NB4 (cell line): ENCODE measurements around the gene MICU1.
"Not testable (repeated sequence)": the region's sequence is repeated elsewhere in the genome, so short reads cannot be mapped to it uniquely, and the experiment has no call there.

Source experiments
- DNase-seq: peaks from one replicate; pipeline ENCODE4 v3.0.0; 2010; ENCODE audit warnings: low read depth
- H3K4me3 ChIP-seq: one replicate; pipeline ENCODE4 v1.5.1; 2011; ENCODE audit warnings: mild to moderate bottlenecking, low read depth, low read length, moderate library complexity
- MYC ChIP-seq: IDR thresholded peaks from 2 replicates; pipeline ENCODE4 v1.6.1; 2011; ENCODE audit warnings: low read depth, low read length
- POLR2A ChIP-seq: IDR thresholded peaks from 2 replicates; pipeline ENCODE4 v1.6.1; 2011; ENCODE audit warnings: mild to moderate bottlenecking; ENCODE audit not compliant: insufficient read length; ENCODE audit errors: extremely low read depth
- TF ChIP-seq, protein P1 (sequence below): IDR thresholded peaks from one replicate; pipeline ENCODE4 v1.5.1; 2012; ENCODE audit warnings: low read depth, low read length
- TF ChIP-seq, protein P2 (sequence below): IDR thresholded peaks from 2 replicates; pipeline ENCODE4 v1.6.1; 2011; ENCODE audit warnings: low read depth, low read length

MICU1 gene

DNA sequence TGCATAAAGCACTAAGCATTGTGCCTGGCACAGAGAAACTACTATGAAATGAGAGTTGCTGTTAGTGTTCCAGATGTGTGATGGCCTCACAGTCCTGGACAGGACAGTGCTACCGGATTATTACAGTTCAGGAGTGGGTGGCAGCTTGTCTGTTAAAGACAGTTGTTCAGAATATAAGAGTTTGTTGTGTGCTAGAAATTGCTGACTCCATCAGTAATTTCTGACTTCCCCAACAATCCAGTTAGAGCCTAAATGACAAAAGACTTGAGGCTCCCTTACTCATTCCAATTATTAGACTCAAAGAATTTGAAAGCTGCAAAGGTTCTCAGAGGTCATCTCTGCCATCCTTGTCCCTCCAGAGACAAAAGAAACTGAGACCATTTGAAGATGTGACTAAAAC, 236.9 kb downstream of the MICU1 start:
- no peak for TF ChIP-seq POLR2A
- TF ChIP-seq, protein P1, sequence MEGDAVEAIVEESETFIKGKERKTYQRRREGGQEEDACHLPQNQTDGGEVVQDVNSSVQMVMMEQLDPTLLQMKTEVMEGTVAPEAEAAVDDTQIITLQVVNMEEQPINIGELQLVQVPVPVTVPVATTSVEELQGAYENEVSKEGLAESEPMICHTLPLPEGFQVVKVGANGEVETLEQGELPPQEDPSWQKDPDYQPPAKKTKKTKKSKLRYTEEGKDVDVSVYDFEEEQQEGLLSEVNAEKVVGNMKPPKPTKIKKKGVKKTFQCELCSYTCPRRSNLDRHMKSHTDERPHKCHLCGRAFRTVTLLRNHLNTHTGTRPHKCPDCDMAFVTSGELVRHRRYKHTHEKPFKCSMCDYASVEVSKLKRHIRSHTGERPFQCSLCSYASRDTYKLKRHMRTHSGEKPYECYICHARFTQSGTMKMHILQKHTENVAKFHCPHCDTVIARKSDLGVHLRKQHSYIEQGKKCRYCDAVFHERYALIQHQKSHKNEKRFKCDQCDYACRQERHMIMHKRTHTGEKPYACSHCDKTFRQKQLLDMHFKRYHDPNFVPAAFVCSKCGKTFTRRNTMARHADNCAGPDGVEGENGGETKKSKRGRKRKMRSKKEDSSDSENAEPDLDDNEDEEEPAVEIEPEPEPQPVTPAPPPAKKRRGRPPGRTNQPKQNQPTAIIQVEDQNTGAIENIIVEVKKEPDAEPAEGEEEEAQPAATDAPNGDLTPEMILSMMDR, result no peak
- TF ChIP-seq, protein P2, sequence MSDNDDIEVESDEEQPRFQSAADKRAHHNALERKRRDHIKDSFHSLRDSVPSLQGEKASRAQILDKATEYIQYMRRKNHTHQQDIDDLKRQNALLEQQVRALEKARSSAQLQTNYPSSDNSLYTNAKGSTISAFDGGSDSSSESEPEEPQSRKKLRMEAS, result no peak
- TF ChIP-seq MYC, result no peak
- DNase-seq, result no peak
- H3K4me3 ChIP-seq, result no peak overlapping the region

DNA sequence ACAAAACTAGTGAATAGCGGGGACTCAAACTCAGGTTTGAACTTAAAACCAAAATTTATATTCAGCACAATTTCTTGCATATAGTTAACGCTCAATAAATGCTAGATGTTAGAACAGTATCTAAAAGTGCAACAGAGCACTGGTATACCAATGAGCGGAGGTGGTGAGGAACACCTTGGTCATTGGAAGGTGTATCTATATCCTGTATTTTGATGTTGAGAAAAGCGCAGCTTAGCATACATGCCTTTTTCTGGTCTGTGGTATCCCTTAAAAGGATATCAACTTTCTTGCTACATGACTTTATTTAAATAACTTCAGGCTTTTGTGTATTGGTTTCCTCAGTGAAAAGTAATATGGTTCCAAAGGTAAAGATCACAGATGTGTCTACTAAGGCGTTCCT, 237.8 kb downstream of the MICU1 start:
- no peak for DNase-seq
- no peak for TF ChIP-seq MYC
- TF ChIP-seq, protein P2, result no peak
- TF ChIP-seq POLR2A, result no peak
- TF ChIP-seq, protein P1, result no peak
- no peak overlapping the region for H3K4me3 ChIP-seq

DNA sequence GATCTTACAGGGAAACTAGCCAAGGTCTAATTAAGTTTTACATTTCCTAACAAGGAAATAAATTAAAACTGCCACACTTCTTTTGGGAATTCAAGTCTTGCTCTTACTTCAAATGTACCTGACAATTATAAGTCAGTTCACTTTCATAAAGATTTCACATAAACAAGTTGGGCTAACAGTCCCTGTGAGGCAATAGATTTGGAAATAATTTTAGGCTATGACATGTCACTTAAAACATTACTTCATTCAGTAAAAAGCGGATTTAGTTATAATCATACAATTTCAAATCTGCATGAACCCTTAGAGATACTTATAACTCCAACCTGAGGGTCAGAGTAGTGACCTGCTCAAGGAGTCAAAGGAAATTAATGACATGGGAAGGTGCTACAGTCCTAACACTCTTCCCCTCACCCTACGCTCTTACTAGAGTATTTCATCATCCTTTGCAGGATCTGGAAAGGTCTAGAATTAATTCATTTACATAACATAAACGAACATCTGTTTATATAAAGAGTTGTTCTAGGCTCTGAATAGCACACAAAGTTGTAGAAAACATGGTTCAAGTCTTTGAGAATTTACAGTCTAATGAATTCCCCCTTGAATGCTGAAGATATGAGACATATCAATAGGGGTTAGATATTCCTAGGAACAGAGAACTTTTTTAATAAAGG, 238.8 kb downstream of the MICU1 start:
- TF ChIP-seq POLR2A (no peak), MYC (no peak)
- TF ChIP-seq, protein P1, result no peak
- TF ChIP-seq, protein P2, result no peak
- DNase-seq, result no peak

DNA sequence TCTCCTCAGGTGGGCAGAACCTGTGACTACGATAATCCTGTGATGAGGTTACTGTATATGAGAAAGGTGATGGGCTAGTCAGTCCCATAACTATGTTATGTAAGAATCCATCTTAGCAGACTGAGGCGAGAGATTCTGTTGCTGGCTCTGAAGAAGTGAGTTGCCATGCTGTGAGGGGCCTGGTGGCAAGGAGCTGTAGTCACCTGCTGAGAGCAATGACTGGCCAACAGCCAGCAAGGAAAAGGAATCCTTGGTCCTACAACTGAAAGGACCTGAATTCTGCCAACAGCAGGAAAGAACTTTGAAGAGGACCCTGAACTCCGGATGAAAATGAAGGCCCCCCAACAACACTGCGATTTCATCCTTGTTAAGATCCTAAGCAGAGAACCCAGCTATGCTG, 240.2 kb downstream of the MICU1 start:
- DNase-seq, result no peak
- TF ChIP-seq MYC (no peak), POLR2A (no peak)
- TF ChIP-seq, protein P2, result no peak
- TF ChIP-seq, protein P1, result no peak
- H3K4me3 ChIP-seq, result no peak overlapping the region

More for the DNA sequence above, 238.8 kb downstream of the MICU1 start:
- H3K4me3 ChIP-seq, result no peak overlapping the region

DNA sequence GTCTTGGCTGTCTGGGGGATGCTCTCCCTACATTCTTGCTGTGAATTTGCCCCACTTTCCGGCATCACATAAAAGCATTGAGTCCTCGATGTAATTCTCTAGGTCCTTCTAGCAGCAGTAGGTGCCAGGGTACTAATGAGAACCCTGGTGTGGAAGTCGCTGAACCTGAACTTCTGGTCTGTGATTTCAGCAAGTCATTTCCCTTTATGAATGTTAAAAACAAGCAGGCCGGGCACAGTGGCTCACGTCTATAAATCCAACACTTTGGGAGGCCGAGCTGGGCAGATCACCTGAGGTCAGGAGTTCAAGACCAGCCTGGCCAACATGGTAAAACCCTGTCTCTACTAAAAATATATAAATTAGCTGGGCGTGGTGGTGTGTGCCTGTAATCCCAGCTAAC, 240.9 kb downstream of the MICU1 start:
- not testable (repeated sequence) for H3K4me3 ChIP-seq, DNase-seq

DNA sequence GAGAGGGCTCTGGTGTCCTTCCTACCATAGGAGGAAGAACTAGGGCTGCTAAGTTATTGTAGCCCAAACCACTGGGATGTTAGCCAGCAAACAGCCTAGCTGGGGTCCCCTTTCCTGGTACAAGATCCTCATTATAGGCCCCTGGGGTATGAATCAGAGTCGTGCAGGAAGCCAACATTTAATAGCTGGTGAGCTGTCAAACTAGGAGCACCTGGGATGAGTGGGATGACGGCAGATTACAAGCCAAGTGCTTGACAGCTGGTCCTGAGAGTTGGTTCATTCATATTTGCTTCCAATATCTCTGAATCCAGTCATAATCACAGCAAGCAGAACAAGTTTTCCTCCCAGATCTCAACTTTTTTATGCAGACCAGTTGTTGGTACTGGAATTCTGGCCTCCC, 246.1 kb downstream of the MICU1 start:
- no peak for DNase-seq
- TF ChIP-seq, protein P2, result no peak
- TF ChIP-seq, protein P1, result no peak
- no peak for TF ChIP-seq MYC
- TF ChIP-seq POLR2A, result no peak
- no peak overlapping the region for H3K4me3 ChIP-seq
